PC-9 (cell line): Measurements from ENCODE around the gene PPP1R3E.

ENCODE experiments used
- CTCF ChIP-seq: fragments of 200-600 bp; sonication (generic); conservative IDR thresholded peaks from 2 replicates; pipeline ENCODE4 v1.6.1; 2017; ENCODE audit warnings: mixed run types, antibody characterized with exemption, mild to moderate bottlenecking, moderate library complexity
- EZH2 ChIP-seq: fragments of 200-600 bp; sonication (generic); IDR thresholded peaks from 2 replicates; pipeline ENCODE4 v1.8.0; 2017; ENCODE audit warnings: antibody characterized with exemption, low read depth

GRCh38 chr14:23326491-23327332 is 24.1 kb upstream of the PPP1R3E start:
- TF ChIP-seq CTCF, result no peak
- TF ChIP-seq EZH2, result no peak
